HG03135 (cell line): ENCODE results near the gene ANXA5.

ENCODE experiments used
- ATAC-seq: cut with Tn5 transposase; IDR thresholded peaks from one replicate; pipeline ENCODE4 v1.9.1; 2021; ENCODE audit warnings: mild to moderate bottlenecking, moderate library complexity; ENCODE audit not compliant: unreplicated experiment

ANXA5 gene

GRCh38 chr4:121650741-121651140, 46.0 kb downstream of the ANXA5 start:
- ATAC-seq = no peak

GRCh38 chr4:121648516-121648915, 48.3 kb downstream of the ANXA5 start:
- no peak for ATAC-seq

GRCh38 chr4:121642876-121643585, 53.7 kb downstream of the ANXA5 start:
- no peak for ATAC-seq

GRCh38 chr4:121642292-121642691, 54.5 kb downstream of the ANXA5 start:
- ATAC-seq = no peak

GRCh38 chr4:121633653-121634052, 63.1 kb downstream of the ANXA5 start:
- ATAC-seq = no peak

GRCh38 chr4:121632636-121633035, 64.1 kb downstream of the ANXA5 start:
- ATAC-seq = no peak
